ENCODE results near the gene PPIP5K2.

PPIP5K2 gene

GRCh38 chr5:103093727-103094126 is 26.4 kb upstream of the PPIP5K2 start:
- H3K27ac ChIP-seq: no peak overlapping the region
- no peak for TF ChIP-seq CTCF (conservative IDR thresholded peaks at IDR 0.05)

- TF ChIP-seq CTCF (conservative IDR thresholded peaks at IDR 0.05): no peak
- no peak overlapping the region for H3K27ac ChIP-seq
Observed at GRCh38 chr5:103094737-103095136, 25.4 kb upstream of the PPIP5K2 start.

GRCh38 chr5:103098993-103099392 is 21.1 kb upstream of the PPIP5K2 start:
- TF ChIP-seq CTCF (conservative IDR thresholded peaks at IDR 0.05): no peak
- no peak overlapping the region for H3K27ac ChIP-seq

- no peak for TF ChIP-seq CTCF (conservative IDR thresholded peaks at IDR 0.05)
- H3K27ac ChIP-seq: no peak overlapping the region
Observed at GRCh38 chr5:103101079-103101750, 18.9 kb upstream of the PPIP5K2 start.

GRCh38 chr5:103102234-103102633 is 17.9 kb upstream of the PPIP5K2 start:
- no peak overlapping the region for H3K27ac ChIP-seq
- no peak for TF ChIP-seq CTCF (conservative IDR thresholded peaks at IDR 0.05)

GRCh38 chr5:103108086-103108485 is 12.0 kb upstream of the PPIP5K2 start:
- H3K27ac ChIP-seq: no peak overlapping the region
- TF ChIP-seq CTCF (conservative IDR thresholded peaks at IDR 0.05): no peak

GRCh38 chr5:103109277-103109676 is 10.8 kb upstream of the PPIP5K2 start:
- no peak overlapping the region for H3K27ac ChIP-seq
- no peak for TF ChIP-seq CTCF (conservative IDR thresholded peaks at IDR 0.05)

Data from VCaP (cell line).